ENCODE results near the gene LDLRAD3. TPM values are rescaled to one million over a fixed set of nuclear protein-coding genes. Genes with fewer than 3 reads are reported as not detected.

The LDLRAD3 gene
- polyA plus RNA-seq, 1 donor (not counting 4 experiments of a cell fraction or from before 2014, with no cell fraction given): 13.1 TPM

DNA sequence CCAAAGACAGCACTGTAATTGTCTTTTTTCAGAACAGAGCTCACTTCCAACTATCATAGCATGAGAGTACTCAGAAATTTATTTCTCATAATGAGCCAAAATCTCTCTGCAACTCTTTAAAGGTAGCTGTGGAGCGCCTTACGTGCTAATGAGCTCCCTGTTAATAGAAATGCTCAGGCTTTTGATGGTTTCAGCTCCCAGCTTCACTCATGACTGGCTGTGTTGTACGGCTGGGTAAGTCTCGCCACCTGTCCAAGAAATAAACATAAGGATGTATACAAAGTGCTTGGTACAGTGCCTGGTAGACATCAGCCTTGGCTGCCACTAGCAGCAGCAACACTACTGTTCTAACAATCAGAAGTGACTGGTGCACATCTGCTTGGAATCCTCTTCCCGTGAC is 109.4 kb downstream of the LDLRAD3 start:
- Histone ChIP-seq H3K9me1 (ENCODE audit: control insufficient read depth, extremely low read depth, insufficient read depth, low read length) (no peaks in the 10 kb centered on the region), H3K79me2 (ENCODE audit: control insufficient read depth, insufficient read depth, low read length) (no peaks in the 10 kb centered on the region), H3K4me3 (ENCODE audit: control insufficient read depth in 2 of 3, extremely low read depth in 1 of 3, insufficient read depth in 2 of 3, low read depth in 1 of 3, low read length in 3 of 3) (no peak overlapping the region), H3K9me3 (ENCODE audit: control insufficient read depth, low read depth, low read length) (no peaks in the 10 kb centered on the region), H3K4me1 (ENCODE audit: control insufficient read depth, extremely low read depth, insufficient read depth, low read length) (no peaks in the 10 kb centered on the region), H3K27ac (ENCODE audit: control insufficient read depth, insufficient read depth, low read length) (no peak overlapping the region), H4K20me1 (ENCODE audit: control insufficient read depth, extremely low read depth, insufficient read depth, low read length) (no peaks in the 10 kb centered on the region), H3K9ac (ENCODE audit: control insufficient read depth, extremely low read depth, insufficient read depth, low read length) (no peak overlapping the region), H3K27me3 (ENCODE audit: control insufficient read depth, extremely low read depth, insufficient read depth, low read length) (no peaks in the 10 kb centered on the region), H2AFZ (ENCODE audit: control insufficient read depth, low read length) (no peak overlapping the region), H3K4me2 (ENCODE audit: control insufficient read depth, extremely low read depth, insufficient read depth, low read depth, low read length) (no peak overlapping the region), H3K36me3 (ENCODE audit: control insufficient read depth in 2 of 2, extremely low read depth in 1 of 2, insufficient read depth in 2 of 2, low read length in 2 of 2) (peaks cover 0 to 1% of the 10 kb centered on the region in 2 experiments)
- TF ChIP-seq, protein P1, sequence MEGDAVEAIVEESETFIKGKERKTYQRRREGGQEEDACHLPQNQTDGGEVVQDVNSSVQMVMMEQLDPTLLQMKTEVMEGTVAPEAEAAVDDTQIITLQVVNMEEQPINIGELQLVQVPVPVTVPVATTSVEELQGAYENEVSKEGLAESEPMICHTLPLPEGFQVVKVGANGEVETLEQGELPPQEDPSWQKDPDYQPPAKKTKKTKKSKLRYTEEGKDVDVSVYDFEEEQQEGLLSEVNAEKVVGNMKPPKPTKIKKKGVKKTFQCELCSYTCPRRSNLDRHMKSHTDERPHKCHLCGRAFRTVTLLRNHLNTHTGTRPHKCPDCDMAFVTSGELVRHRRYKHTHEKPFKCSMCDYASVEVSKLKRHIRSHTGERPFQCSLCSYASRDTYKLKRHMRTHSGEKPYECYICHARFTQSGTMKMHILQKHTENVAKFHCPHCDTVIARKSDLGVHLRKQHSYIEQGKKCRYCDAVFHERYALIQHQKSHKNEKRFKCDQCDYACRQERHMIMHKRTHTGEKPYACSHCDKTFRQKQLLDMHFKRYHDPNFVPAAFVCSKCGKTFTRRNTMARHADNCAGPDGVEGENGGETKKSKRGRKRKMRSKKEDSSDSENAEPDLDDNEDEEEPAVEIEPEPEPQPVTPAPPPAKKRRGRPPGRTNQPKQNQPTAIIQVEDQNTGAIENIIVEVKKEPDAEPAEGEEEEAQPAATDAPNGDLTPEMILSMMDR (optimal IDR thresholded peaks at IDR 0.05 in 1 of 3, IDR thresholded peaks at IDR 0.05 in 1 of 3, conservative IDR thresholded peaks at IDR 0.05 in 1 of 3; ENCODE audit: extremely low read depth in 1 of 3, insufficient read depth in 2 of 3, low read length in 3 of 3): no peak
- no peak for TF ChIP-seq EZH2 (IDR thresholded peaks at IDR 0.05; ENCODE audit: low read length)
- FAIRE-seq: no peak
- DNase-seq (ENCODE audit: low read depth, low spot score): no peak
- dilution Hi-C loops (cut with MboI; ENCODE audit: extremely low pct_ligation_motif_present, low sequenced_read_pairs): no loop called here

DNA sequence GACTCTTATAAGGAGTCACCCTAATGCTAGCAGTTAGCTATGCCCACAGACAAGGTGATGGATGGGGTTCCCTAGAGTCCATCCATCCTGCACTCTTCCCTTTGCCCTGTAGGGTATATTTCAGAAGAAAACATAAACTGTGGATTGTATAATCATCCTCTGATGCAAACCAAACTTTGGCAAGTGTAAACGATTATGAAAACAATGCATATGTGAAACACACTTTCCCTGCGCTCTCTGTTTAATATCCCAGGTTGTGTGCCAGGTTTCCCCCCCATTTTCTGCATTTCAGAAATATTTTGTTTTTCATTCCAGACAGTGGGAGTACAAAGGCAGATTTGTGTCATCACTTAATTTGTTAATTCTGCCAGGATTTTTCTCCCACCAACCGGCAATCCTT is 110.0 kb downstream of the LDLRAD3 start:
- Histone ChIP-seq H3K9me1 (ENCODE audit: control insufficient read depth, extremely low read depth, insufficient read depth, low read length) (no peaks in the 10 kb centered on the region), H2AFZ (ENCODE audit: control insufficient read depth, low read length) (no peak overlapping the region), H3K36me3 (ENCODE audit: control insufficient read depth in 2 of 2, extremely low read depth in 1 of 2, insufficient read depth in 2 of 2, low read length in 2 of 2) (peaks cover 0 to under 1% of the 10 kb centered on the region in 2 experiments), H4K20me1 (ENCODE audit: control insufficient read depth, extremely low read depth, insufficient read depth, low read length) (no peaks in the 10 kb centered on the region), H3K9me3 (ENCODE audit: control insufficient read depth, low read depth, low read length) (no peaks in the 10 kb centered on the region), H3K4me2 (ENCODE audit: control insufficient read depth, extremely low read depth, insufficient read depth, low read depth, low read length) (no peak overlapping the region), H3K27me3 (ENCODE audit: control insufficient read depth, extremely low read depth, insufficient read depth, low read length) (no peaks in the 10 kb centered on the region), H3K9ac (ENCODE audit: control insufficient read depth, extremely low read depth, insufficient read depth, low read length) (no peak overlapping the region), H3K79me2 (ENCODE audit: control insufficient read depth, insufficient read depth, low read length) (no peaks in the 10 kb centered on the region), H3K4me1 (ENCODE audit: control insufficient read depth, extremely low read depth, insufficient read depth, low read length) (no peaks in the 10 kb centered on the region), H3K27ac (ENCODE audit: control insufficient read depth, insufficient read depth, low read length) (no peak overlapping the region), H3K4me3 (ENCODE audit: control insufficient read depth in 2 of 3, extremely low read depth in 1 of 3, insufficient read depth in 2 of 3, low read depth in 1 of 3, low read length in 3 of 3) (no peak overlapping the region)
- FAIRE-seq: no peak
- DNase-seq (ENCODE audit: low read depth, low spot score): no peak
- no peak for TF ChIP-seq EZH2 (IDR thresholded peaks at IDR 0.05; ENCODE audit: low read length)
- TF ChIP-seq, protein P1 (optimal IDR thresholded peaks at IDR 0.05 in 1 of 3, IDR thresholded peaks at IDR 0.05 in 1 of 3, conservative IDR thresholded peaks at IDR 0.05 in 1 of 3; ENCODE audit: extremely low read depth in 1 of 3, insufficient read depth in 2 of 3, low read length in 3 of 3): no peak
- dilution Hi-C loops (cut with MboI; ENCODE audit: extremely low pct_ligation_motif_present, low sequenced_read_pairs): no loop called here

All from keratinocyte (primary cell).